GM18870 (cell line): ENCODE results near the gene HECW1.
"Not testable (repeated sequence)": the region's sequence is repeated elsewhere in the genome, so short reads cannot be mapped to it uniquely, and the experiment has no call there.

Experiments
- ATAC-seq: cut with Tn5 transposase; IDR thresholded peaks from one replicate; pipeline ENCODE4 v1.9.1; 2021; ENCODE audit warnings: moderate library complexity; ENCODE audit not compliant: unreplicated experiment

Gene HECW1

GRCh38 chr7:43111630-43112458 is 603 bp upstream of the HECW1 start:
- no peak for ATAC-seq

DNA sequence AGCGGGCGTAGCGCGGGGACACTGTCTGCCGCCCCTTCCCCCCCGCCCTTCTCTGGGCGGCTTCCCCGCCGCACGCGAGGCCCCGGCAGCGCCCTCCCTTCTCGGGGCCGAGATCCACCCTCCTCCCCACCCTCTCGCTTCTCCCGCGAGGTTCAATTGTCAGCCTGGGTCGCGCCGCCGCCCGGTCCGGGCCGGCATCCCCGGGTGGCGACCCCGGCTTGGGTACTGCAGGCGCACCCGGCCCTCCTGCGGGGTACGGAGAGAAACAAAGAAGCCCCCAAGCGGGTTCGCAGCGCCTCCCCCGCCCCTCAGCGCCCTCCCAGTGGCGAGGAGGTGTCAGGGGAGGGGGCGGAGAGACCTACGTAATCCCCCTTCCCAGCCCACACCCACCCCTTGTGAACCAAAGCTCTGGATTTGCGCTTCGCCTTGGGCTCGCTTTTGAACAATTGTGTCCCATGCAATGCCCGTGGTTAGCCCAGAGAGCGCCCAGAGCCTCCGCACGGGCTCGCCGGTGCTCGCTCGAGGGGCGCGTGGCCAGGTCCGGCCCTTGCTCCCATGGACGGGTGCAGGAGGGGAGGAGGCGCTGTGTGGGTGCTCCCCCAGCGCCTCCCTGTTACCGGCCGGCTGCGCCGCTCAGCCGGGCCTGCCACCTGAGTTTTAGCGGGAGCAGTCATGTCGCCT is 634 bp downstream of the HECW1 start:
- no peak for ATAC-seq

GRCh38 chr7:43113622-43114457 is 1.4 kb downstream of the HECW1 start:
- ATAC-seq, result no peak

DNA sequence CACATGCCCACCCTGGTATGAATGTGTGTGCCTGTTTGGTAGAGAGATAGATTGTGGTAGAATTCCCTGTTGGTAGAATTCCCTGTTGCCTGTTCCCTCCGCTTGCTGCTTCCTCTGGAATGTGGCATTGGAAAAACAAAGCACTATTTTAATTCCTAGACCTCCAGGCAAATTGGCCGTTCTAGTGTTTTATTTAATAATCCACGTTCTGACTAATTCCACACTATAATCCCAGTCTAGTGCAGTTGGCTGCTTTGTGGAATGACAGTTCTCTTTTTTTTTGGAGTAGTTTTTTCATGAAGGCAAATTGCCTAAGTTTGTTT is 2.0 kb downstream of the HECW1 start:
- ATAC-seq, result no peak

DNA sequence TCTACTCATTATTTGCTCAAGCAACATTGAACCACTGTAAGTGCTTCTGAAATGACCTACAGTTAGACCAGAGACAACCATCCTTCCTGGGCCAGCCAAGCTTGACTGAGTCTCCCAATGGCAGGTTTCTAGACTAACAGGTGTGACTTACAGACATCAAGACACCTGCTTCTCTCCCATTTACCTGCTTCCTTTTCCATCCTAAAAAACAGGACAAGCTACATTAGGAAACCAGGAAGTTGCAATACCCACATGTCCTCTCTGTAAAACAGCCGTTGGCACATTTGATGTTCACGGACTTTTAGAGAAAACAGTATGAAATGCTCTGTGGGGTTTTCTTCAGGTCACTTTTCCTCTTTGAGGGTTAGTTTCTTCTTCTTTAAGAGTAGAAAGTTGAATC is 4.0 kb downstream of the HECW1 start:
- ATAC-seq, result no peak

- no peak for ATAC-seq
These were observed 4.6 kb downstream of the HECW1 start for GRCh38 chr7:43117095-43117494.

- ATAC-seq, result no peak
These were observed 5.4 kb downstream of the HECW1 start for GRCh38 chr7:43117861-43118260.

DNA sequence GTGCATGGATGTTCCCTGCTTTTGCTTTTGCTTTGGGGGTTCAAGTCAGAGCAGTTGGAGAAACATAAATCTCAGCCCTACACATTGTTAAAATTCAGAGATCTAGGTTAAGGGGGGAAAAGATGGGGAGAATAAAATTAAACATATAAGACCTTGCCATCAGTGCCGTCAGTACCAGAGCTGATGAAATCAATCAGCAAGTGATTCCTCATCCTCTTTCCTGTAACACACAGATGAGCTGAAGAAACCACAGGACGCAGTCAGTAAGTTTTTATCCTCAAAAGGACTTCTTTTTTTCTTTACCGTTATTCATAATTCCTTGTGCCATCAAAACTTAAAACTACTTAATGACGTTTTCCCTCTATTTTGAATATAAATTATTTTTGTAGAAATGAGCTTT is 5.9 kb downstream of the HECW1 start:
- no peak for ATAC-seq

DNA sequence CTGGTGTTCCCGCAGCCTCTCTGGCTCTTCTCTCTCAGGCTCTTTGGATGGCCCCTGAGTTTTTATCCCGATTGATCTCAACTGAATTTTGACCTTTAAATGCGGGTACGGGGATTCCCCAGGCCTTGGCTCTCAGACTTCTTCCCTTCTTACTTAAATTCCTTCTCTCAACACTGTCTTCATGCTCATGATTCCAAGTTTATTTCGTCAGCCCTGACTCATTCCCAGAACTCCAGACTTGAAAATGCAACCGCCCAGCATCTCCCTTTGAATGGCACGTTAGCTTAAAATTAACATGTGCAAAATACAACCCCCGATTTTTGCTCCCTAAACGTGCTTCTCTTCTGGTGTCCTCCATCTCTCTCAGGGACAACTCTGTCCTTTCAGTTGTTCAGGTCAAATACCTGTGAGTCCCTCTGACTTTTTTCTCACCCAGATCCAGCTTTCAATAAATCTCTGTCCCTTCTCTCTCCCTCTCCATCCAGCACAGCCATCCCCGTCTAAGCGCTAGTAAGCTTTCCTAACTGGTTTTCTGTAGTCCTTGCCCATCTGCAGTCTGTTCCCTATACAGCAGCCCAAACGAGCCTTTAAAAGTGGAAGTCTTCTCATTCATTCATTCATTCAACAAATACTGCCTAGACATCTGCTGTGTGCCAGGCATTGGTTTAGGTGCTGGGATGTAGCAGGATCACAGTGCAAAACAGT is 7.1 kb downstream of the HECW1 start:
- ATAC-seq, result no peak

- ATAC-seq, result no peak
These were observed 9.5 kb downstream of the HECW1 start for GRCh38 chr7:43121973-43122372.

DNA sequence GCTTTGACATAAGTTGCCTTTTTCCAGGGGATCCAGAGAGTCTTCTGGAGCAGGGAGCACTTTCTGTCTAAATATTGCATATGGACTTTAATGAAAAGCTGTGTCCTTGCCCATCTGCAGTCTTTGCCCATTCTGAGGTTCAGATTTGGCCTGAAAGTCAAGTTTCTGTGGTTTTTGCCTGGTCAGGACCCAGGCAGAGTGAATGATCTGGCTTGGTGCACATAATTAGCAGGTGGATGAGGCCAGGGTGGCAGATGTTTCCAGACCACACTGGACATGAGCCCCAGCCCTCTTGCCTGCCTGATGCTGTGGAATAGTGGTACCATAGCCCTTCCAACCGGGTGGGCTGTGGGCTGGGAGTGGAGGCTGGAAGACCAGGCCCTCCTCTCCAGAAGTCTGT is 11.0 kb downstream of the HECW1 start:
- ATAC-seq, result no peak

DNA sequence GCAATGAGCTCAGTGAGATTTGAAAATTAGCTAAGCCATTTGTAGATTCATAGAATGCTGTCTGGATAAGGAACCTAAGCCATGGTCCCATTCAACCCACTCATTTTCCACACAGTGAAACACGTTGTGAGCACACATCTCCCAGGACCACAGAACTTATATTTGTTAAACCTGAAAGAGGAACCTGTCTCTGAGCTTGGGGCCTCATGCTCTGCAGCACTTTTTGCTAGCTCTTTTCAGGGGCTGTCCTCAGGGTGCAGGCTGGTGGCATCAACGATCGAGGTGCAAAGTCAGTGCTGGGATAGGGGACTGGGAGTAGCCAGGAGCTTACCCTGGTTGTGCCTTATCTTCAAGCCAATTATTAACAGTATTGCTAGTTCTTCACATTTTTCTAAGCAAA is 11.9 kb downstream of the HECW1 start:
- no peak for ATAC-seq

- no peak for ATAC-seq
These were observed 17.9 kb downstream of the HECW1 start for GRCh38 chr7:43130347-43130746.

DNA sequence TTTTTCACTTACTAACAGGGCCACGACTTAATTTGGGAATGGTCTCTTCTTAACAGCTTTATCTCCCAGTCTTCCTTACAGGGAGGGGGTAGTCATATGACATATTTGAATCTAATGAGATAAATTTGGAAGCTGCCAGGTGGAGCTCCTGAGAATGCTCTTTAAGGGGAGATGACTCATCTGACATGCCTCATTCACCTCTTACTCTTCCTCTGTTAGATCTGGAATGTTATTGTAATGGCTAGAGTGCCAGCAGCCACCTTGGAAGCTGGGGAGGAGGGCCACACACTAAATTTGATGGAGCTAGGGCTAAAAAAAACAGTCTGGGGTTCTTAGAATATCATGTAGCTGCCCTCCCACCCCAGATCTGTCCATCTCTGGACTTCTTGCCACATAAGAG is 22.7 kb downstream of the HECW1 start:
- ATAC-seq, result no peak

- no peak for ATAC-seq
These were observed 23.6 kb downstream of the HECW1 start for GRCh38 chr7:43136064-43136463.

DNA sequence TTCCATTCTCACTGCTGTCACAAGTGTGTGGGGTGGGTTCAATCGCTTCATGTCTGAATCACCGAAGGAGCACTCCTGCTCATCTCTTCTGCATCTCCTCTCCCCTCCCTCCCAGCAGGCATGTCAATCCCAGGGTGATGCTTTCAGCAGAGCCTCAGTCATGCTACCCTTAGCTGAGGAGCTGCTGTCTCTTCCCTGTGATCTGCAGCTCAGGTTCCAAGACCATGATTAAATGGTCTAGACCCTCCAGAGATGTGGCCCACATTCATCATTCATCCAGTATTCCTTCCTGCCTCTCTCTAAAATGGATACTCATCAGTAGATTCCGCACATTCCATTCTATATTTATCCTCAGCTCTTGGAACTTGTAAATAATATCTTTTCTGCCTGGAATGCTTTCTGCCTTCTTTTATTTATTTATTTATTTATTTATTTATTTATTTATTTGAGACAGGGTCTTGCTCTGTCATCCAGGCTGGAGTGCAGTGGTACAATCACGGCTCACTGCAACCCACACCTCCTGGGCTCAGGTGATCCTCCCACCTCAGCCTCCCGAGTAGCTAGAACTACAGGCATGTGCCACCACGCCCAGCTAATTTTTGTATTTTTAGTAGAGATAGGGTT is 24.8 kb downstream of the HECW1 start:
- not testable (repeated sequence) for ATAC-seq

GRCh38 chr7:43137811-43138210 is 25.4 kb downstream of the HECW1 start:
- ATAC-seq, result no peak

GRCh38 chr7:43138710-43139109 is 26.3 kb downstream of the HECW1 start:
- ATAC-seq, result no peak

- ATAC-seq, result no peak
These were observed 26.7 kb downstream of the HECW1 start for GRCh38 chr7:43139137-43139536.

DNA sequence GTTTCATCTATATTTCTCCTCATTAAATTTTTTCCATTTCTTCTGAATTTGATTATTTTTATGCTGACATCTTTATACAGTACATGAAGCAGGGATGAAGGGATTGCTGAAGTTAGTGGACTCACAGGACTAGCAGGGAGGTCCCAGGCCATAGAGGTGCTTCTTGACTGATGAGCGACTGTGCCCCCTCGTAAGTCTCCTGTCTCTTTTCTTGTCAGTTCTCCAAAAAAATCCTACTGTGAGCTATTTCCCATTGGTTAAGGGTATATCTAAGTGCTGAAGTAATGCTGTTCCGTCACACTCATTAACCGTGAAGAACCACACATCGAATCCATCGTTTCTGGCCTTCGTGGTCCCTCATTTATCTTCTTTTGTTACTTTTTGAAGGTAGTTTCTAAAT is 27.7 kb downstream of the HECW1 start:
- ATAC-seq, result no peak

DNA sequence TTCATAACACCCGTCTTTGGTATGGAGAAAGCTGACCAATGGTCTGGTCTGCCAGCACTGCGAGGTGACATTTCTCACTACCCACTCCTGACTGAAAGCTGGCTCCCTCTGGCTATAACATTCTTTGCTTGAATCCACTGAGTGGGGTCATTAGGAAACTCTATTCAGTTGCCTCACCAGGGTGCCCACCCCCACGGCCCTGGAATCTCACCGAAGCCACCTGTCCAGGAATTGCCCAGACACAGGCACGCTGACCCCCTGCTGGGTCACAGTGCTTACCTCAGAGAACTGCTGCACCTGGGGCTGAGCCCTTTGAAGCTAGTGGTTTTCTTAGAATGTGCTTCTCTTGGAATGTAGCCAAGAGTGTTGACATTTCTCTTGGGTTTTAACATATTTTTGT is 28.6 kb downstream of the HECW1 start:
- ATAC-seq, result no peak
